HG02884 (cell line): ENCODE measurements around the gene PPFIA2.

Experiments used
- ATAC-seq: cut with Tn5 transposase; IDR thresholded peaks from one replicate; pipeline ENCODE4 v1.9.1; 2021; ENCODE audit warnings: mild to moderate bottlenecking, moderate library complexity; ENCODE audit not compliant: unreplicated experiment

The PPFIA2 gene

GRCh38 chr12:81294325-81295190 is 464.6 kb downstream of the PPFIA2 start:
- no peak for ATAC-seq

DNA sequence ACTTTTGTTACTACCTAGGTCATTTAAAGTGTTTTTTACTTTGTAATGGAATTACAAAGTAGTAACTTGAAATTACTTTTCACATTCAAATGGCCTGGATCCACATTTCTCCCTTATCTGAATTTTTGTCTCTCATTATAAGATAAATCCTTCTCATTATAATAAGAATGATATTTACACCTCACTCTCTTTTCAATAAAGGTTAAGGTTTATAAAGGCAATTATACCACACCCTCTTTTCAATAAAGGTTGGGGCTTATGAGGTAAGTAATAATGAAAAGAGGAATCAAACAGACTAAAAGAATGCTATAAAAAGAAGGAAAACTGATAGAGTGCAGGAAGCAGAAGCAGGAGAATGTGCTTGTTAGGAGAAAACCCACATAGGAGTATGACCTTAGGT is 470.5 kb downstream of the PPFIA2 start:
- ATAC-seq, result no peak

- no peak for ATAC-seq
Measured at GRCh38 chr12:81284137-81284536, 475.0 kb downstream of the PPFIA2 start.

GRCh38 chr12:81274637-81275529 is 484.3 kb downstream of the PPFIA2 start:
- ATAC-seq, result no peak

DNA sequence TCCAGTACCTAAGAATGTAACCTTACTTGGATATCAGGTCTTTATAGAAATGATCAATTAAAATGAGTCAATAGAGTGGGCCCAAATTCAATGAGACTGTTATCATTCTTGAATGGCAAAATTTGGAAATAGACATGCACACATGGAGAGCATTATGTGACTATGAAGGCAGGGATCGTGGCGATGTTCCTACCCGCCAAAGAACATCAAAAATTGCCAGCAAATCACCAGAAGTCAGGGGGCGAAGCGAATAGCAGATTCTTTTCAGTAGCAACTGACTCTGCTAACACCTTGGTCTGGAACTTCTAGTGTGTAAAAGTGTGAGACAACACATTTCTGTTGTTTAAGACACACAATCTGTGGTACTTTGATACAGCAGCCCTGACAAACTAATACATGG is 488.8 kb downstream of the PPFIA2 start:
- no peak for ATAC-seq

GRCh38 chr12:81263072-81263471 is 496.1 kb downstream of the PPFIA2 start:
- no peak for ATAC-seq

GRCh38 chr12:81261508-81262207 is 497.5 kb downstream of the PPFIA2 start:
- ATAC-seq, result no peak

DNA sequence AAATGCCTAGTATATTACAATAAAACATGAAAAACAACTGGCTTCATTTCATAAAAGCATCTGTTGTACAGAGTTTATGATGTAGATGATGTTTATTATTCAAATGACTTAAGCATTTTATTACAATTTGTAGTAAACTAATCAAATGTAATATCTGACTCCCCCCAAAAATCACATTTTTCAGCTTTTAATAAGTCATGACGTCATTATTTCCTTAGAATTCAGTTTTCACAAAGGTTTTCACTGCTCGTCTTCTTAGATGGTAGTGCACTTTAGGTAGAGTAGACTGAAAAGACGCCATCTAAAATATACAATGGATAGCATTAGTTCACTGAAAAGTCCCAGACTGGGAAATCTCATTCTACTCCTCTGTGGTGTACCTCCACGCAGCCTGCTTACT is 499.8 kb downstream of the PPFIA2 start:
- no peak for ATAC-seq

GRCh38 chr12:81257947-81258551 is 501.1 kb downstream of the PPFIA2 start:
- ATAC-seq, result no peak

DNA sequence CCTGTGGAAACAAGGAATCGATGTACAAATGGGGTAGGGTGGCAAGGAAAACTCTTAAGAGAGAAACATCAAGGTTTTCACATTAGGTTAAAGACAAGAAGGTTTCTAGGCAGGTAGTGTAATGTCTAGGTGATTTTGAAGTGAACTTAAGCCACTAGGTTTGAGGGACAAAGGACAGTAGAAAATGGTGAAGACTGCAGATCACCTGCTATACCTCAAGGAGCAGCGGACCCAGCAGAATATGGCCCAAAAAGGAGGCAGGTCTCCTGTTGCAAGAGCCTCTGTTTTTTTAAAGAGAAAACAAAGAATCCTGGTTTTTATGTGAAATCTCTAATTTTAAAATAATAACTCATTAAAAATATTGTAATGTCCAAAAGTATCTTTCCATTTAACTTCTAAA is 503.2 kb downstream of the PPFIA2 start:
- ATAC-seq, result no peak

DNA sequence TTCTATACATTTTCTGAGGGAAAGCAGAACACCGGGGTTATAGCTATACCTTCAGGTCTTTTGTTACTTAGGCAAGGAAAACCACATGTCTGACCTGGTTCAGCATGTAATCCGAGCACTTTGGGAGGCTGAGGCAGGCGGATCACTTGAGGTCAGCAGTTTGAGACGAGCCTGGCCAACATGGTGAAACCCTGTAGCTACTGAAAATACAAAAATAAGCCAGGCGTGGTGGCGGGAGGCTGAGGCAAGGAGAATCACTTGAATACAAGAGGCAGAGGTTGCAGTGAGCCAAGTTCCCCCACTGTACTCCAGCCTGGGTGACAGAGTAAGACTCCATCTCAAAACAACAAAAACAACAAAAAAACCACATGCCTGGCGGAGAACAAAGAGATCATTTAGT is 503.7 kb downstream of the PPFIA2 start:
- ATAC-seq, result no peak

GRCh38 chr12:81253360-81253759 is 505.8 kb downstream of the PPFIA2 start:
- ATAC-seq, result no peak

DNA sequence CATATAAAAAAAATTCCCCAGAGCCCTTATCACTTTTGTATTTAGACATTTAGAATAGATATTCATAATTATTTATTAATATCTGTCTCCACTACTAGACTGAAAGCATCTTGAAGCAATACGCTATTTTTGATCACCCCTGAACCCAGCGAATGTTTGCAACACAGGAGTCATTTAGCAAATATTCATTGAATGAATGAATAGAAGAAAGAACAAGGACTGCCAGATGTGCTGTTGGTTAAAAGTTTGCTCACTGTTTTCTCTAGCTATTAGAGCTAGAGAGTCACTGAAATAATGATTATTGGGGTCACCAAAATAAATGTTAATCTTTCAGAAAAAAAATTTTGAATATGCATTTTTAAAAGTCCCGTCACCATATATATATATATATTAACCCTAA is 506.9 kb downstream of the PPFIA2 start:
- ATAC-seq, result no peak

GRCh38 chr12:81249976-81250375 is 509.2 kb downstream of the PPFIA2 start:
- ATAC-seq, result no peak

GRCh38 chr12:81245907-81246570 is 513.1 kb downstream of the PPFIA2 start:
- no peak for ATAC-seq

DNA sequence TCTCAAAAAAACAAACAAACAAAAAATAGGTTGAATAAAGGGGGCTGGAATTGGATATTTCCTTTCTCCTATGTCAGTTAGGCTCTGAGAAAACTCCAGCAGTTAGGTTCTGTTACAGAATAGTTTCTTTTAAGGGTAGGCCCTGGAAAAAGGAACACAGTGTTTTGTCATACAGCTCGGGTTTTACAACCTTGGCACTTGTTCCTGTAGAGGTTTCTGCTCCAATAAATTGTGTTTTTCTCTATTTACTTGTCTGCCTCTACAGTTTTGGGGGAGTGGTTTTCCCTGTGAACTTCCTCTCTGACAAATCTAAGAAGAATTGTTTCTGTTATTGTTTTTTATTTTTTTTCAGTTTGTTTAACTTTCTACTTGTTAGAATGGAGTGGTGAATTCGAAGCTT is 513.7 kb downstream of the PPFIA2 start:
- no peak for ATAC-seq

DNA sequence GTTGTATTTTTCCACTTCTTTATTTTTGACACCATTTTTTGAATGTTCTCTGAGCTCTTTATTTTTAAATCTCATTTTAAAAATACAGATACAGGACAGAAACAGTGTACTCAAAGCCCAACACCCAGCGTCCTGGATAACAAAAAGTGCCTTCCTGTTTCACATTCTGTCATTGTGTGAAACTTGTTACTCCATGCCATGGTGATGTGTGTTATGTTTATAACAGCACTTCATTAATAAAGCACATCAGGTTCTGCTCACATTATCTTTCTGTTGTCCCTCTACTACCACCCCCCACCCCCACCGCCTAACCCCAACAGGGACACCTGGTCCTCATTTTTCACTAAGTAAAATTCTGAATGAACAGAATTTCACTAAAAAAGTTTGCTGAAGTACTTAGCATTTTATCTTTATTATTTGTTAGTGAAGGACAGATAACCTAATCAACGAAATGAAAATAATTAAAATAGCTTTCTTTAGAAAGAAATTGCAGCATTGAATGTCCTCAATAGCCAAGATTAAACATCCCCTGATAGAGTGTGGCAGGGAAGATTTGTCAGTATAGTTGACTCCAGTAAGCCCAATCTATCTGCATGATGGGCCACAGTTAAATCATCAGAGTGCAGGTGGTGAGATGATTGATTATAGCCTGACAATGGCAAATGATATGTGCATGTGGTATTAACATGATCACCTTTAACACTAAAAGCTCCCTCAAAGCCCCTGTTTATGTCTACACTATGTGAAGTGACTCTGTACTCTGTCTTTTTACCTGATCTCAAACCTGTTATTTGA is 527.4 kb downstream of the PPFIA2 start:
- ATAC-seq, result no peak

DNA sequence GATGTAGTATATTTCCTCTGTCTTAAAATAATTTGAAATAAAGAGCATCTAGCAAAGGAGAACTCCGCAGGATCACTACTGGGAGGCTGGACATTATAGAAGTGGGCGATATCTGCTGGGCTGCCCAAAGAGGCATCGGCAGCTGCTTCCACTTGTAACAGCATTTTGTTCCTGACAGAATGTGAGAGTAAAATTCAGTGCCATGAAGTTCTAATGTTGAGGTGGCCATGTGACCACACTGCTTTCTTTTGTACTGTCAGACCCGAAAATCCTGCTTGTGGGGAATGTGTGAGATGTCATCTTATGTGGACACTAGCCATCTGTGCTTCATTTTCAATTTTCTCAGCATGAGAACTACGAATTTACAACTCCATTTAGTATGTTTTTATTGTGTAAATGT is 529.4 kb downstream of the PPFIA2 start:
- no peak for ATAC-seq

GRCh38 chr12:81224626-81225025 is 534.5 kb downstream of the PPFIA2 start:
- no peak for ATAC-seq
